Astrocyte (in vitro differentiated cells and primary cell): ENCODE results near the gene CSGALNACT2.

ENCODE experiments used
- EZH2 ChIP-seq: IDR thresholded peaks from 2 replicates; pipeline ENCODE4 v1.6.1; 2012; ENCODE audit warnings: mild to moderate bottlenecking, low read length, inconsistent platforms; ENCODE audit not compliant: insufficient read depth
- TF ChIP-seq, protein P1 (sequence below): IDR thresholded peaks from 2 replicates; pipeline ENCODE4 v1.5.1; 2011; ENCODE audit warnings: low read depth, mild to moderate bottlenecking, inconsistent platforms, low read length, moderate library complexity; ENCODE audit not compliant: insufficient read depth

DNA sequence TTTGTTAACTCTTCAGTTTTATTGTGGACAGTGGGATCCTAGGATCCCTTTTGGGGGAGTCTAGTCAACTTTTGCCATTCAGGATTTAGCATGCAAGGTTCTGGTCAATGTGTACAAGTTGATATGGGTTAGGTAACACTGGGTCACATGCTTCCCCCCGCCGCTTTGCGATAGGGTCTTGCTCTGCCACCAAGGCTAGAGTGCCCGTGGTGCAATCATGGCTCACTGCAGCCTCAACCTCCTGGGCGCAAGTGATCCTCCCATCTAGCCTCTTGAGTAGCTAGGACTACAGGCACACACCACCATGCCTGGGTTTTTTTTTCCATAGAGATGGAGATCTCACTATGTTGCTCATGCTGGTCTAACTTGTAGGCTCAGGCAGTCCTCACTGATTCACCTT lies 3.2 kb upstream of the CSGALNACT2 start:
- TF ChIP-seq, protein P1, sequence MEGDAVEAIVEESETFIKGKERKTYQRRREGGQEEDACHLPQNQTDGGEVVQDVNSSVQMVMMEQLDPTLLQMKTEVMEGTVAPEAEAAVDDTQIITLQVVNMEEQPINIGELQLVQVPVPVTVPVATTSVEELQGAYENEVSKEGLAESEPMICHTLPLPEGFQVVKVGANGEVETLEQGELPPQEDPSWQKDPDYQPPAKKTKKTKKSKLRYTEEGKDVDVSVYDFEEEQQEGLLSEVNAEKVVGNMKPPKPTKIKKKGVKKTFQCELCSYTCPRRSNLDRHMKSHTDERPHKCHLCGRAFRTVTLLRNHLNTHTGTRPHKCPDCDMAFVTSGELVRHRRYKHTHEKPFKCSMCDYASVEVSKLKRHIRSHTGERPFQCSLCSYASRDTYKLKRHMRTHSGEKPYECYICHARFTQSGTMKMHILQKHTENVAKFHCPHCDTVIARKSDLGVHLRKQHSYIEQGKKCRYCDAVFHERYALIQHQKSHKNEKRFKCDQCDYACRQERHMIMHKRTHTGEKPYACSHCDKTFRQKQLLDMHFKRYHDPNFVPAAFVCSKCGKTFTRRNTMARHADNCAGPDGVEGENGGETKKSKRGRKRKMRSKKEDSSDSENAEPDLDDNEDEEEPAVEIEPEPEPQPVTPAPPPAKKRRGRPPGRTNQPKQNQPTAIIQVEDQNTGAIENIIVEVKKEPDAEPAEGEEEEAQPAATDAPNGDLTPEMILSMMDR: no peak
- TF ChIP-seq EZH2: no peak
